Transverse colon (tissue), 4 donors: ENCODE data around the gene ITPR2. TPM values are rescaled to one million over a fixed set of nuclear protein-coding genes. Genes with fewer than 3 reads are reported as not detected.

ENCODE experiments used
- DNase-seq: peaks from one replicate; pipeline ENCODE4 v3.0.0-alpha.2; 2019
- H3K27ac ChIP-seq, 4 donors: fragments of 200-600 bp; sonication (generic); 2 replicates each; pipeline ENCODE4 v1.5.1; 2016 to 2018; ENCODE audit warnings: inconsistent platforms in 4 of 4
- H3K27me3 ChIP-seq: fragments of 200-600 bp; sonication (generic); 2 replicates; pipeline ENCODE4 v1.5.1; 2017; ENCODE audit warnings: inconsistent platforms
- H3K36me3 ChIP-seq, 4 donors: fragments of 200-600 bp; sonication (generic); 2 replicates each; pipeline ENCODE4 v1.5.1; 2017 to 2019; ENCODE audit warnings: inconsistent platforms in 4 of 4
- H3K4me1 ChIP-seq, 4 donors: fragments of 200-600 bp; sonication (generic); 2 replicates each; pipeline ENCODE4 v1.5.1; 2017 to 2020; ENCODE audit warnings: inconsistent platforms in 4 of 4
- H3K4me3 ChIP-seq, 4 donors: fragments of 200-600 bp; sonication (generic); 1 replicate in 1 of 4; 2 replicates in 3 of 4; pipeline versions ENCODE4 v1.5.1 to v1.6.1; 2017 to 2019; ENCODE audit warnings: inconsistent platforms in 4 of 4
- H3K9me3 ChIP-seq, 2 donors: fragments of 200-600 bp; sonication (generic); 2 replicates each; pipeline ENCODE4 v1.5.1; 2017 to 2019; ENCODE audit warnings: inconsistent platforms in 2 of 2
- EP300 ChIP-seq: sonication (generic); formaldehyde crosslinking; IDR thresholded peaks from one replicate; pipeline ENCODE4 v1.6.1; 2017; ENCODE audit warnings: antibody characterized with exemption, low read depth
- POLR2A ChIP-seq: fragments of 450-650 bp; IDR thresholded peaks from one replicate; pipeline ENCODE4 v1.6.1; 2016; ENCODE audit warnings: antibody characterized with exemption, mild to moderate bottlenecking, moderate library complexity
- POLR2AphosphoS5 ChIP-seq, 3 donors: sonication (generic); formaldehyde crosslinking; IDR thresholded peaks; one replicate each; pipeline ENCODE4 v1.6.1; 2016; ENCODE audit warnings: antibody characterized with exemption in 3 of 3
- WGBS, 2 donors: methylation state at CpG; one replicate each; pipeline ENCODE4 v1.1.5; 2018; ENCODE audit warnings: low coverage in 1 of 2; 5-methylcytosine and 5-hydroxymethylcytosine counted together
- in situ Hi-C, 4 donors: fragments of 200-750 bp; cut with MboI; loops; one replicate each; pipeline versions ENCODE4 v1.15.0 to v1.15.1; 2017; ENCODE audit warnings: low sequenced_read_pairs in 3 of 4, low pct_ligation_motif_present in 1 of 4, low pct_unique_long_range_greater_than_20kb in 1 of 4
- intact Hi-C: fragments of 100-400 bp; cut with DNase I; formaldehyde crosslinking; loops from one replicate; pipeline ENCODE4 v1.15.1; 2023; ENCODE audit warnings: low total_unique reads
- total RNA-seq, 4 donors: library from RNA; depleted of rRNA; stranded (reverse); fragments of >200 nt; gene quantifications; one replicate each; pipeline ENCODE4 v1.1.0, GENCODE V29; 2016
- TF ChIP-seq, protein P1 (sequence below), 5 experiments: fragments of 200-600 bp in 3 of 5; fragments of 450-650 bp in 2 of 5; sonication (generic) in 3 of 5; IDR thresholded peaks; 1 replicate in 2 of 5; 2 replicates in 3 of 5; pipeline ENCODE4 v1.5.1; 2016 to 2017; ENCODE audit warnings: antibody characterized with exemption in 5 of 5, inconsistent platforms in 3 of 5, mild to moderate bottlenecking in 2 of 5, moderate library complexity in 1 of 5

ITPR2 gene
- total RNA-seq, 4 donors from 2014 or later: 29.8 to 60.5 (median 41.2) TPM

DNA sequence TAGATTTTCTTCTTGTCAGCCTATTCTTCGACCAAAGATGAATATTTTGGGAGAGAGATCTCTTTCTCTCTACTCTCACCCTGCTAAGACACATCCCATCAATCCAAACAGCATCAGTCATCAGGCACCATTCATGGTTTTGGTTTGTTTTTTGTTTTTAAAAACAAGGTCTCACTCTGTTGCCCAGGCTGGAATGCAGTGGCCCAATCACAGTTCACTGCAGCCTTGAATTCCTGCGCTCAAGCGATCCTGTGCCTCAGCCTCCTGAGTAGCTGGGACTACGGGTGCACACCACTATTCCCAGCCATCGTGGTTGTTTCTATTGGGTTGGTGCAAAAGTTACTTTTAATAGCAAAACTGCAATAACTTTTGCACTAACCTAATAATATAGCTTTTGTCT lies 14.4 kb upstream of the ITPR2 start:
- Histone ChIP-seq H3K27me3 (no peaks in the 10 kb centered on the region), H3K36me3 (no peaks in the 10 kb centered on the region), H3K4me1 (peaks cover 0 to 7% (median 0%) of the 10 kb centered on the region in 4 donors), H3K27ac (no peak overlapping the region), H3K9me3 (no peaks in the 10 kb centered on the region), H3K4me3 (no peak overlapping the region)
- 83 to 92% methylated on average over 5 of the region's 5 CpGs for WGBS, 2 donors
- DNase-seq: no peak
- intact Hi-C loops (no loop called here), in situ Hi-C loops (loop anchor here in 2 of 4 donors (25.0 kb wide), 1 partner anchor 165 kb away; the partner anchor contains the start of genes MED21 (in 2 of the 2) and TM7SF3 (in 2 of the 2))
- TF ChIP-seq POLR2A (no peak), EP300 (no peak), POLR2AphosphoS5 (IDR thresholded peaks at IDR 0.05) (no peak)
- TF ChIP-seq, protein P1, sequence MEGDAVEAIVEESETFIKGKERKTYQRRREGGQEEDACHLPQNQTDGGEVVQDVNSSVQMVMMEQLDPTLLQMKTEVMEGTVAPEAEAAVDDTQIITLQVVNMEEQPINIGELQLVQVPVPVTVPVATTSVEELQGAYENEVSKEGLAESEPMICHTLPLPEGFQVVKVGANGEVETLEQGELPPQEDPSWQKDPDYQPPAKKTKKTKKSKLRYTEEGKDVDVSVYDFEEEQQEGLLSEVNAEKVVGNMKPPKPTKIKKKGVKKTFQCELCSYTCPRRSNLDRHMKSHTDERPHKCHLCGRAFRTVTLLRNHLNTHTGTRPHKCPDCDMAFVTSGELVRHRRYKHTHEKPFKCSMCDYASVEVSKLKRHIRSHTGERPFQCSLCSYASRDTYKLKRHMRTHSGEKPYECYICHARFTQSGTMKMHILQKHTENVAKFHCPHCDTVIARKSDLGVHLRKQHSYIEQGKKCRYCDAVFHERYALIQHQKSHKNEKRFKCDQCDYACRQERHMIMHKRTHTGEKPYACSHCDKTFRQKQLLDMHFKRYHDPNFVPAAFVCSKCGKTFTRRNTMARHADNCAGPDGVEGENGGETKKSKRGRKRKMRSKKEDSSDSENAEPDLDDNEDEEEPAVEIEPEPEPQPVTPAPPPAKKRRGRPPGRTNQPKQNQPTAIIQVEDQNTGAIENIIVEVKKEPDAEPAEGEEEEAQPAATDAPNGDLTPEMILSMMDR (IDR thresholded peaks at IDR 0.05): no peak

DNA sequence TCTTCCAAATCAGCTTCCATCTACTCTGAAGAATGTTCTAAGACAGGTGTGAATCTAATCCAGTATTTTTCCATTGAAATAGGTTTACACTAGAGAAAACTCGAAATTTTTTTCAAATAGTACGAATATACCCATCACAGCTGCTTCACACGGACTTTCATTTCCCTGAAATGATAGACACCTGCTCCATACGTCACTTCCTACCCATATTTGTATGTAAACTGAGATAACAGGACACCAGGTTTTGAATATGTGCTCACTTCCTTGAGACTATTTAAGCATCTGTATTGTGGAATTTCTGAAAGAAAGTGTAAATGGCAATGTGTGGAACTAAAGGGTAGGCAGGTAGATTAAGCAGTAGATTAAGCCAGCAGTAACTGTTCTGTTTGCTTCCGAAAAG lies 13.4 kb upstream of the ITPR2 start:
- H3K27ac ChIP-seq: no peak overlapping the region
- H3K4me1 ChIP-seq: peaks cover 0 to 7% (median 0%) of the 10 kb centered on the region in 4 donors
- no peaks in the 10 kb centered on the region for H3K9me3 ChIP-seq
- H3K27me3 ChIP-seq: no peaks in the 10 kb centered on the region
- no peak for DNase-seq
- no peak for TF ChIP-seq POLR2A
- no peak for TF ChIP-seq POLR2AphosphoS5 (IDR thresholded peaks at IDR 0.05)
- TF ChIP-seq, protein P1 (IDR thresholded peaks at IDR 0.05): no peak
- no peak for TF ChIP-seq EP300
- in situ Hi-C loops (loop anchor here in 2 of 4 donors (25.0 kb wide), 1 partner anchor 166 kb away; the partner anchor contains the start of genes MED21 (in 2 of the 2) and TM7SF3 (in 2 of the 2)), intact Hi-C loops (no loop called here)
- H3K4me3 ChIP-seq: no peak overlapping the region
- H3K36me3 ChIP-seq: no peaks in the 10 kb centered on the region
- WGBS, 2 donors: 66 to 68% methylated on average over 5 of the region's 5 CpGs

- in situ Hi-C loops: loop anchor here in 2 of 4 donors (25.0 kb wide), 1 partner anchor 166 kb away; the partner anchor contains the start of genes MED21 (in 2 of the 2) and TM7SF3 (in 2 of the 2)
- no peaks in the 10 kb centered on the region for H3K27me3 ChIP-seq
- no peak overlapping the region for H3K27ac ChIP-seq
- 66 to 67% methylated on average over 4 of the region's 4 CpGs for WGBS, 2 donors
- H3K36me3 ChIP-seq: no peaks in the 10 kb centered on the region
- peaks cover 0 to 7% (median 0%) of the 10 kb centered on the region in 4 donors for H3K4me1 ChIP-seq
- no peaks in the 10 kb centered on the region for H3K9me3 ChIP-seq
- intact Hi-C loops: no loop called here
- TF ChIP-seq POLR2AphosphoS5 (IDR thresholded peaks at IDR 0.05) (no peak), EP300 (no peak), POLR2A (no peak)
- TF ChIP-seq, protein P1 (IDR thresholded peaks at IDR 0.05): no peak
- no peak for DNase-seq
- no peak overlapping the region for H3K4me3 ChIP-seq
These were observed 13.0 kb upstream of the ITPR2 start for GRCh38 chr12:26845984-26846383.

- peak; percentile 61 for DNase-seq
- no peaks in the 10 kb centered on the region for H3K27me3 ChIP-seq
- H3K4me3 ChIP-seq: no peak overlapping the region
- in situ Hi-C loops: loop anchor here in 2 of 4 donors (25.0 kb wide), 1 partner anchor 167 kb away; the partner anchor contains the start of genes MED21 (in 2 of the 2) and TM7SF3 (in 2 of the 2)
- H3K27ac ChIP-seq: no peak overlapping the region
- 15 to 24% methylated on average over 10 to 11 of the region's 11 CpGs for WGBS, 2 donors
- no peak for TF ChIP-seq POLR2AphosphoS5 (IDR thresholded peaks at IDR 0.05)
- TF ChIP-seq, protein P1 (IDR thresholded peaks at IDR 0.05): peak; percentile 67 to 74 (median 69)
- peaks cover 0 to 7% (median 0%) of the 10 kb centered on the region in 4 donors for H3K4me1 ChIP-seq
- no peaks in the 10 kb centered on the region for H3K36me3 ChIP-seq
- intact Hi-C loops: no loop called here
- no peaks in the 10 kb centered on the region for H3K9me3 ChIP-seq
These were observed 12.2 kb upstream of the ITPR2 start for GRCh38 chr12:26845057-26845666.
